Measurements from ENCODE around the gene PRMT2. TPM values are rescaled to one million over a fixed set of nuclear protein-coding genes. Genes with fewer than 3 reads are reported as not detected.
A peak's percentile ranks its signal among the peaks of the same experiment; 100 is the strongest.
"Not testable (repeated sequence)": the region's sequence is repeated elsewhere in the genome, so short reads cannot be mapped to it uniquely, and the experiment has no call there.

Gene PRMT2
- total RNA-seq, 1 experiment from 2014 or later = 62.0 TPM

DNA sequence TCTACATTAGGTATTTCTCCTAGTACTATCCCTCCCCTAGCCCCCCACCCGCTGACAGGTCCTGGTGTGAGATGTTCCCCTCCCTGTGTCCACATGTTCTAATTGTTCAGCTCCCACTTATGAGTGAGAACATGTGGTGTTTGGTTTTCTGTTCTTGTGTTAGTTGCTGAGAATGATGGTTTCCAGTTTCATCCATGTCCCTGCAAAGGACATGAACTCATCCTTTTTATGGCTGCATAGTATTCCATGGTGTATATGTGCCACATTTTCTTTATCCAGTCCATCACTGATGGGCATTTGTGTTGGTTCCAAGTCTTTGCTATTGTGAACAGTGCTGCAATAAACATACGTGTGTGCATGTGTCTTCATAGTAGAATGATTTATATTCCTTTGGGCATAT lies 4.6 kb upstream of the PRMT2 start:
- not testable (repeated sequence) for H3K9me3 ChIP-seq (ENCODE audit: low read length); H3K9ac ChIP-seq (ENCODE audit: low read length); H4K20me1 ChIP-seq (ENCODE audit: insufficient read depth, low read depth, low read length); H2AFZ ChIP-seq (ENCODE audit: low read length); H3K79me2 ChIP-seq (ENCODE audit: low read length); H3K36me3 ChIP-seq (ENCODE audit: insufficient read depth, low read length); H3K4me2 ChIP-seq (ENCODE audit: low read depth, low read length, poor library complexity, severe bottlenecking); H3K9me2 ChIP-seq (replicated peaks; ENCODE audit: insufficient read depth, low read length); H3K4me3 ChIP-seq (ENCODE audit: low read length); DNase-seq; H3K27ac ChIP-seq (ENCODE audit: low read length); H3K27me3 ChIP-seq (ENCODE audit: low read length); H3K4me1 ChIP-seq (ENCODE audit: low read length)

- Histone ChIP-seq H3K9ac (ENCODE audit: low read length) (no peak overlapping the region), H3K9me2 (replicated peaks; ENCODE audit: insufficient read depth, low read length) (no peaks in the 10 kb centered on the region), H3K4me1 (ENCODE audit: low read length) (peaks cover 36% of the 10 kb centered on the region), H2AFZ (ENCODE audit: low read length) (no peak overlapping the region), H3K4me3 (ENCODE audit: low read length) (no peak overlapping the region), H3K79me2 (ENCODE audit: low read length) (peaks cover 30% of the 10 kb centered on the region), H4K20me1 (ENCODE audit: insufficient read depth, low read depth, low read length) (no peaks in the 10 kb centered on the region), H3K36me3 (ENCODE audit: insufficient read depth, low read length) (peaks cover 5% of the 10 kb centered on the region; the same call in 1 of the 2 replicates), H3K4me2 (ENCODE audit: low read depth, low read length, poor library complexity, severe bottlenecking) (no peak overlapping the region), H3K27me3 (ENCODE audit: low read length) (no peaks in the 10 kb centered on the region), H3K9me3 (ENCODE audit: low read length) (no peaks in the 10 kb centered on the region), H3K27ac (ENCODE audit: low read length) (no peak overlapping the region)
- DNase-seq = no peak
Observed at GRCh38 chr21:46633566-46633965, 1.9 kb upstream of the PRMT2 start.

GRCh38 chr21:46634427-46634826 lies 1.0 kb upstream of the PRMT2 start:
- 0 out of 2 replicates have a peak overlapping the region, but pooled peaks have one; percentile 60 for H2AFZ ChIP-seq (ENCODE audit: low read length)
- DNase-seq = no peak
- H3K36me3 ChIP-seq (ENCODE audit: insufficient read depth, low read length) = peaks cover 5% of the 10 kb centered on the region; the same call in 1 of the 2 replicates
- peak overlapping the region; percentile 99 for H3K4me2 ChIP-seq (ENCODE audit: low read depth, low read length, poor library complexity, severe bottlenecking)
- no peaks in the 10 kb centered on the region for H4K20me1 ChIP-seq (ENCODE audit: insufficient read depth, low read depth, low read length)
- peaks cover 38% of the 10 kb centered on the region for H3K79me2 ChIP-seq (ENCODE audit: low read length)
- peaks cover 44% of the 10 kb centered on the region for H3K4me1 ChIP-seq (ENCODE audit: low read length)
- no peaks in the 10 kb centered on the region for H3K9me3 ChIP-seq (ENCODE audit: low read length)
- no peaks in the 10 kb centered on the region for H3K9me2 ChIP-seq (replicated peaks; ENCODE audit: insufficient read depth, low read length)
- peak overlapping the region; percentile 88 for H3K4me3 ChIP-seq (ENCODE audit: low read length)
- H3K27me3 ChIP-seq (ENCODE audit: low read length) = no peaks in the 10 kb centered on the region
- H3K27ac ChIP-seq (ENCODE audit: low read length) = no peak overlapping the region
- H3K9ac ChIP-seq (ENCODE audit: low read length) = peak overlapping the region; percentile 98

DNA sequence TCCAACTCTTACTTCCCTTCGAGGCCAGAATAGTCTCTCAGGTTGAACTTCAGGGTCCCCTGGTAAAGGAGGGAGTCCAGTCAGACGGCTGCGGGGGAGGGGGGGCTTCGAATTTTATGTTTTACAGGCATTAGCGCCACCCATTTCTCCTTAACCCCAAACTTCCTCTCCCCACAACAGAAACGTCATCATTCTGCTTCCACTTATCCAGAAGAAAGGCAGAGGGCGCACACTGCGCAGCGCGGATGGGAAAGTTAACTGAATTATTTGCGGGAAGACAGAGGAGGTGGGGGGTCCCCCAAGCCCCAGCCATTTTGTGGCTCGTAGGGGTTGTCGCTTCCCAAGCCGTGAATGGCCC lies 529 bp upstream of the PRMT2 start:
- H3K9me3 ChIP-seq (ENCODE audit: low read length) = no peaks in the 10 kb centered on the region
- H3K9ac ChIP-seq (ENCODE audit: low read length) = peak overlapping the region; percentile 98
- H3K79me2 ChIP-seq (ENCODE audit: low read length) = peaks cover 44% of the 10 kb centered on the region
- peak overlapping the region; percentile 99 for H3K4me2 ChIP-seq (ENCODE audit: low read depth, low read length, poor library complexity, severe bottlenecking)
- peak overlapping the region; percentile 75 for H3K27ac ChIP-seq (ENCODE audit: low read length)
- H3K27me3 ChIP-seq (ENCODE audit: low read length) = no peaks in the 10 kb centered on the region
- H3K9me2 ChIP-seq (replicated peaks; ENCODE audit: insufficient read depth, low read length) = no peaks in the 10 kb centered on the region
- DNase-seq = peak; percentile 85
- H3K4me3 ChIP-seq (ENCODE audit: low read length) = peak overlapping the region; percentile 88
- no peaks in the 10 kb centered on the region for H4K20me1 ChIP-seq (ENCODE audit: insufficient read depth, low read depth, low read length)
- H3K4me1 ChIP-seq (ENCODE audit: low read length) = peaks cover 44% of the 10 kb centered on the region
- H2AFZ ChIP-seq (ENCODE audit: low read length) = peak overlapping the region; percentile 60; the same call in 1 of the 2 replicates
- peaks cover 10% of the 10 kb centered on the region; the same call in 1 of the 2 replicates for H3K36me3 ChIP-seq (ENCODE audit: insufficient read depth, low read length)

DNA sequence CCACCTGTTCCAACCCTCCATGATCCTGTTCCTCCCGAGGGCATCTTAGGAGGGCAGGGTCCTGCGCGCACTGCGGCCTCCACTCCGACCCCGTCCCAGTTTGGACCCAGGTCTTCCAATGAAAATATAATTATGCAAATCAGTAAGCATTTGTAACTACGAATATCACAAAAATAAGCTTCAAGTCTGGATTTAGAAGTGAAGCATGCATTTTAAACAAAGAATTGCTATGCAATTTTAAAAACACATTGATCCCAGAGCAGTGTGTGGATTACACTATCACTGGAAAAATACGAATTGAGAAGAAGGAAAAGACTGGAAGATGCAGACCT lies 673 bp downstream of the PRMT2 start:
- Histone ChIP-seq H4K20me1 (ENCODE audit: insufficient read depth, low read depth, low read length) (no peaks in the 10 kb centered on the region), H3K79me2 (ENCODE audit: low read length) (peaks cover 51% of the 10 kb centered on the region), H3K27ac (ENCODE audit: low read length) (no peak overlapping the region)

DNA sequence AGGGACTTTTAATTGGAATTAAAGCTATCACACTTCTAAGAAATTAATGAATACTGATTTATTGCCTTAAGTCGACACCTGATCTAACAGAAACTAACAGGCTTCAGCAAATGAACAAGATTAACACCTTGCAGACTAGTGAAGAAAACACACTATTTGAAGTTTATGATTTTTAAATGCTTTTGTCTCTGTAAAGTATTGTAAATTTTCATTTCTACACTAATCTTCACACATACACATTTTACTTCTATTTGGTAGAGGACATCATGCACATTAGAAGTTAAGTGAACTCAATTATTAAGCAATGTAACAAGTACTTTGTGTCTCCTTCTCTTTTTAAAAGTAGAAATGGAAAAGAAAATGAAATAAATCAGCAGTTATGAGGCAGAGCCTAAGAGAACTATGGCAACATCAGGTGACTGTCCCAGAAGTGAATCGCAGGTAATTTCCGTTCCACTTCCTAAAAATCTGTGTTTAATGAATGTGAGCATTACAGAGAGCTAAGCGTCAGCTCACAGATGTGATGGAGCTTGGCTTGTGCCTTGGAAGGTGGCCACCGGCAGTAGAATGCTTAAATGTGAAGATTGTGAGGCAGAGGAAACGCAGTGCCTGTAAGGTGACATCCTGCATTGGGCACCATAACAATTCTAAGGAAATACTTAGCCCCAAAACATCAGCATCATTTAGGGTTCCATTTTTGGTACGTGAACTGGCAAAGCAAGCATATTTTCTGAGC lies 1.2 kb downstream of the PRMT2 start:
- Histone ChIP-seq H3K4me2 (ENCODE audit: low read depth, low read length, poor library complexity, severe bottlenecking) (peak overlapping the region; percentile 99), H2AFZ (ENCODE audit: low read length) (no peak overlapping the region), H3K36me3 (ENCODE audit: insufficient read depth, low read length) (peaks cover 20% of the 10 kb centered on the region; the same call in 1 of the 2 replicates), H3K4me1 (ENCODE audit: low read length) (peaks cover 44% of the 10 kb centered on the region), H3K4me3 (ENCODE audit: low read length) (peak overlapping the region; percentile 88), H3K27ac (ENCODE audit: low read length) (no peak overlapping the region), H3K9ac (ENCODE audit: low read length) (peak overlapping the region; percentile 98), H4K20me1 (ENCODE audit: insufficient read depth, low read depth, low read length) (no peaks in the 10 kb centered on the region), H3K79me2 (ENCODE audit: low read length) (peaks cover 51% of the 10 kb centered on the region), H3K9me2 (replicated peaks; ENCODE audit: insufficient read depth, low read length) (no peaks in the 10 kb centered on the region), H3K27me3 (ENCODE audit: low read length) (no peaks in the 10 kb centered on the region), H3K9me3 (ENCODE audit: low read length) (no peaks in the 10 kb centered on the region)
- no peak for DNase-seq

More for the DNA sequence above, 673 bp downstream of the PRMT2 start:
- H3K4me3 ChIP-seq (ENCODE audit: low read length) = peak overlapping the region; percentile 88
- H3K9me3 ChIP-seq (ENCODE audit: low read length) = no peaks in the 10 kb centered on the region
- H3K9ac ChIP-seq (ENCODE audit: low read length) = peak overlapping the region; percentile 98
- H3K27me3 ChIP-seq (ENCODE audit: low read length) = no peaks in the 10 kb centered on the region
- H3K4me1 ChIP-seq (ENCODE audit: low read length) = peaks cover 44% of the 10 kb centered on the region
- no peaks in the 10 kb centered on the region for H3K9me2 ChIP-seq (replicated peaks; ENCODE audit: insufficient read depth, low read length)
- H3K36me3 ChIP-seq (ENCODE audit: insufficient read depth, low read length) = peaks cover 14% of the 10 kb centered on the region; the same call in 1 of the 2 replicates
- H3K4me2 ChIP-seq (ENCODE audit: low read depth, low read length, poor library complexity, severe bottlenecking) = peak overlapping the region; percentile 99
- H2AFZ ChIP-seq (ENCODE audit: low read length) = no peak overlapping the region
- DNase-seq = no peak

GRCh38 chr21:46637952-46638746 lies 2.7 kb downstream of the PRMT2 start:
- H3K36me3 ChIP-seq (ENCODE audit: insufficient read depth, low read length) = peaks cover 28% of the 10 kb centered on the region; the same call in 1 of the 2 replicates
- no peak overlapping the region for H2AFZ ChIP-seq (ENCODE audit: low read length)
- peaks cover 44% of the 10 kb centered on the region for H3K4me1 ChIP-seq (ENCODE audit: low read length)
- no peak overlapping the region for H3K27ac ChIP-seq (ENCODE audit: low read length)
- no peaks in the 10 kb centered on the region for H3K27me3 ChIP-seq (ENCODE audit: low read length)
- DNase-seq = no peak
- H3K9me3 ChIP-seq (ENCODE audit: low read length) = no peaks in the 10 kb centered on the region
- H3K79me2 ChIP-seq (ENCODE audit: low read length) = peaks cover 51% of the 10 kb centered on the region
- H4K20me1 ChIP-seq (ENCODE audit: insufficient read depth, low read depth, low read length) = no peaks in the 10 kb centered on the region
- peak overlapping the region; percentile 99 for H3K4me2 ChIP-seq (ENCODE audit: low read depth, low read length, poor library complexity, severe bottlenecking)
- H3K9me2 ChIP-seq (replicated peaks; ENCODE audit: insufficient read depth, low read length) = no peaks in the 10 kb centered on the region
- no peak overlapping the region for H3K9ac ChIP-seq (ENCODE audit: low read length)
- H3K4me3 ChIP-seq (ENCODE audit: low read length) = no peak overlapping the region
